Stimulated activated CD8-positive, alpha-beta memory T cell treated with anti-CD3 and anti-CD28 coated beads, Interleukin-7, amount 100 ng/mL, for 24 hours (primary cell): ENCODE measurements around the gene SLC25A1.
"Not testable (repeated sequence)": the region's sequence is repeated elsewhere in the genome, so short reads cannot be mapped to it uniquely, and the experiment has no call there.

Source experiments
- DNase-seq: peaks from one replicate; pipeline ENCODE4 v3.0.0-alpha.2; 2020; ENCODE audit warnings: low read depth

SLC25A1 gene

GRCh38 chr22:19204640-19205039 lies 26.1 kb upstream of the SLC25A1 start:
- DNase-seq: no peak

GRCh38 chr22:19203834-19204233 lies 25.3 kb upstream of the SLC25A1 start:
- no peak for DNase-seq

DNA sequence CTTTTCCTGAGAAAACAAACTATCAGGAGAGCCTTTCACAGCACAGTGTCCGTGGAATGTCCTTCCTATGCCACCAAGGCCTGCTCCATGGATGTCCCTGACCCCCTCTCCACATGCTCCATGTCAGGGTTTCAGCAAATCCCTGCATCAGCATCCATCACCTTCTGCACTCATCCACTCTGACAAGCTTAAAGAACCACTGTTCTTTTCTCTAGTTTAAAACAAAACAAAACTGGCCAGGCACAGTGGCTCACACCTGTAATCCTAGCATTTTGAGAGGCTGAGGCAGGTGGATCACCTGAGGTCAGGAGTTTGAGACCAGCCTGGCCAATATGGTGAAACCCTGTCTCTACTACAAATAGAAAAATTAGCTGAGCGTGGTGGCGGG lies 24.3 kb upstream of the SLC25A1 start:
- not testable (repeated sequence) for DNase-seq

- no peak for DNase-seq
Observed at GRCh38 chr22:19201869-19202798, 23.6 kb upstream of the SLC25A1 start.

- DNase-seq: no peak
Observed at GRCh38 chr22:19201130-19201868, 22.8 kb upstream of the SLC25A1 start.

- no peak for DNase-seq
Observed at GRCh38 chr22:19199479-19199878, 20.9 kb upstream of the SLC25A1 start.

- no peak for DNase-seq
Observed at GRCh38 chr22:19197997-19198865, 19.7 kb upstream of the SLC25A1 start.

- DNase-seq: no peak
Observed at GRCh38 chr22:19196841-19197612, 18.5 kb upstream of the SLC25A1 start.

- DNase-seq: no peak
Observed at GRCh38 chr22:19195796-19196731, 17.5 kb upstream of the SLC25A1 start.

DNA sequence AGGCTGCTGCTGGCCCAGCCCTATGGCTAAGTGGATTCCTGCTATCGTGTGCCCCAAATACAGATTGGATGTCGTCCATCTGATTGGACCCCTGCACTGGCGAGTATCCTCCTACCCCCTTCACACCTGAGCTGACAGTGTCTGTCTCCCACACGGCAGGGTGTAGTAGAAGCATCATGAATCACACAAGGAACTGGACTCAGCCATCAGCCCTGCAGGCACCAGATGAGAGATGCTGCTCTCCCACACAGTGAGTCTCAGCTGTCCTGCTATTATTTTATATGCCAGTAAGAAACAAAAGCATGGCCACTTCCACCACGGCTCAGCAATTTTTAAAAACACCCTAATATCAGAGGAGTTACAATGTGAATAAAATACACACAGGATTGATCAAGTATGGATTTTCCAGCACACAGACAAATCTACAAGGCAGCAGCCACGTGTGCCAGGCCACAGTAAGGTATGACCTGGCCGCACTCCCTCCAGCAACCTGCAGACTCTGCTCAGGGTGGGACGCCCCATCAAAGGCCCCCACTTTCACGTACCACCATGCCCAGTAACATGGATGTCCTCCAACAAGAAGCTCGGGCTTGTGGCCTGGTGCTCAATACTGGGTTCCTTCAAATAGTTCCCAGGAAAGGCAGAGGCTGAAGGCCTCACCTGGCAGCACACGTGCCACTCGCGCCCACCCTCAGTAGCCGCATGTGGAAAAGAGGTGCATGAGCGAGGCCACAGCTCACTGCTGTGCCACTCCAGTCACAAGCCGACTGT lies 16.4 kb upstream of the SLC25A1 start:
- DNase-seq: no peak

DNA sequence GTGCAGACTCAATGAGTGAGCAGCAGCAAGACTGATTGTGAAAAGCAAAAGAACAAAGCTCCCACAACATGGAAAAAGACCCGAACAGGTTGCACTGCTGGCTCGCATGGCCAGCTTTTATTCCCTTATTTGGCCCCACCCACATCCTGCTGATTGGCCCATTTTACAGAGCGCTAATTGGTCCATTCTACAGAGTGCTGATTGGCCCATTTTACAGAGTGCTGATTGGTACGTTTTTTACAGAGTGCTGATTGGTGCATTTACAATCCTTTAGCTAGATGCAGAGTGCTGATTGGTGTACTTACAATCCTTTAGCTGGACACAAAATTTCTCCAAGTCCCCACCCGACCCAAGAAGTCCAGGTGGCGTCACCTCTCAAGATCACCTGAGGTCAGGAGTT lies 15.3 kb upstream of the SLC25A1 start:
- no peak for DNase-seq

DNA sequence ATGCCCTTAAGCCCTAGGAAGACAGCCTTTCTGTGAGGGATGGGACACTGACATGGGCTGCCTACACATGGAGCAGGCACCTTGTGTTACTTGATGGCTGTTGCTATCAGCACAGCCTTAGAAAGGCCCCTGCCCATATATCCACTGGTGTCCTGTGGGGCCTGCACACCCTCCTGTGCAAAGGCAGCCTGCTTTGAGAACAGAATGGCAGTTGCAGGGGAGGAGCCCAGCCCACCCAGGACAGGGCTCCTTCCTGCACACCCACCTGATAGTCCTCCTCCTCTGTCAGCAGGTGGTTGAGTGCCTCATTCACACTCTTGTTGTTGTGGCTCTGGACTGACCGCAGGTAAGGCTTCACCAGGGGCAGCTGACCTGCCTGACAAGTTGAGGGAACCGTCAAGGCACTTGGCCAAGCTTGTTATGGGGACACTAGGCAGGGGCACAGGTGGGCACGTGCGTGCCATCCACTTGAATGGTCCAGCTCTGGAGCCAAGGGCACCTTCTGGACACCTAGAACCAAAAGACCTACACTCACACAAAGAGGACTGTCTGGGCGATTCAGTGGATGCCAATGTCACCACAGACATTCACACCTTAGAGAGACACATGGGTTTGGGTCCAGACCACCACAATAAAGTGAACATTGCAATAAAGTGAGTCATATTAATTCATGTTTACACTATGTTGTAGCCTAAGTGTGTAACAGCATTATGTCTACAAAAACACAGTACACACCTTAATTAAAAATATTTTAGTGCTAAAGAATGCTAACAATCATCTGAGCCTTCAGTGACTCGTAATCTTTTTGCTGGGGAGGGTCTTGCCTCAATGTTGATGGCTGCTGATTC lies 9.4 kb upstream of the SLC25A1 start:
- DNase-seq: no peak

DNA sequence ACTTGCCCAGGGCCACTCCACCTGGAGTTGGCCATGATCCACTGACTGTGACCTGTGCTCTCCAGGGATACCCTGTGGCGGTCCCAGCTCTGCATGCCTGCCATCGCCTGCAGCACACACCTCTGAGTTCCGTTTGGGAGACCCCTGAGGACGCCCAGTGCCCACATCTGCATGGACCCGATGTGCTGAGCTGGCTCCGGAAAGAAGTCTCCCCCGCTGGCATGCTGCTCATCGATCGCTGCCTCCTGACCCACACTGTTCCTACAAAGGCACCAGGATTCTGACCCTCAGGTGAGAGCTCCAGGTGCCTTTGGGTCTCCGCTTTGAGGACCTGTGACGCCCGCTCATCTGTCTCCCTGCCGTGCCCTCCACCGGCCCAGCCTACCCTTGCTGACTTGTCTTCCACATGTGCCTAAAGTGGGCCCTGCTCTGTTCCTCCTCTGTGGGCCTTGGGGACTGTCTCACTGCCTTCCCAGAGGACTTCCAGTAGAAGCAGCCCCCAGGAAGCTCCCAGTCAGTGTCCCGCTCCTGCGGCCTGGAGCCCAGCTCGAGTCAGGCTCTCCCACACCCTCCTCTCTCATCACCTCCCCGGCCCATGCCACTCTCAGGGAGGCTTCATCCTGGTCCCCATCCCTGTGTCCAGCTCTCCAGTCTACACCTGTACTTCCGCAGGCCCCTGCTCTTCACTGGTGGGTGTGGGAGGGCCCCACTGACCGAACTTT lies 5.9 kb upstream of the SLC25A1 start:
- DNase-seq: no peak

DNA sequence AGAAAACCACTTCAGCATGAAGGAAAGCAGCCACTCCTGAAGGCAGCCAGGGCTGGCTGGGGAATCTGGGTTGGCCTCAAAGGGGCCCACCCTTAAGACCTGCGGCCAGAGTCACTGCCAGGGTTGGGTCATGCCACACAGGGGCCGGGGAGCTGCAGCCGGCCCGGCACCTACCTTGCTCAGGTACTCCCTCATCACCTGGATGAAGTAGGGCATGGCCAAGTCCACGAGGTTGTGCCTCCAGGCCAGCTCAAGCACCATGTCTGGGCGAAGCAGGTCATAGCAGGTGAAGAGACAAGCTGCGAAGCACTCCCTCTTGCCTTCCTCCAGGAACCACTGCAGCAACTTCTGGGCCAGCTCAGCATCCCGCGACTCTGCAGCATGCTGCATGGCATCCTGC lies 4.7 kb upstream of the SLC25A1 start:
- DNase-seq: no peak

DNA sequence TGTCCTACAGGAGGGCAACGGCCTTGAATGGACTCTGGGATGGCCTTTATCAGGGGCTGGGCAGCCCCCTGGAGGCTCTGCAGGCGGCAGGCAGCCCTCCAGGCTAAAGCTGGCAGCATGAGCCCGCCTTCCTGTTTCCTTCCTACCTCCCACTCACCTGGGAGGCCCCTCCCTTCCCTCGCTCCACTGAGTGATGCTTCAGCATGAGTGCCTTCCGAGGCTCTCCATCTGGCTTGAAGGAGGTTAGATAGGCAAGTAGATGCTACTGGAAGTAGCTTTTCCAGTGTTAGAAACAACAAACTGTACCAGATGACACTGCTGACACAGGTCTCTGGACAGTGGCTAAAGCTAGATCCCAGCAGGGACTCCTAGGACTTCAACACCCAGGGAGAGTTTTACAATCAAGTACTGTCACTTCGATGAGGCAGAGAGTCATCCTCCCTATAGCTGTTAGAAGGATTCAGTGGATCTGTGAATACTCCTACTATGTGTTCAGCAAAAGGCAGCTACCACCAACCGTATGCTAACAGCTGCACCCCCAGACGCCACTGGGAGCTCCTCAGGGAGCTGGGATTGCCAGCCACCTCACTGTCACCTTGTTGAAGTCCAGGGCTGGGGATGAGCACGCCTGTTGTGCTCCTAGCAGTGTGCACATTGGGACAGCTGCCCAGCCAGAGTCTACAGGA lies 4.1 kb upstream of the SLC25A1 start:
- no peak for DNase-seq

- no peak for DNase-seq
Observed at GRCh38 chr22:19181786-19182471, 3.4 kb upstream of the SLC25A1 start.
